ENCODE data around the gene MYOT.

Gene MYOT

DNA sequence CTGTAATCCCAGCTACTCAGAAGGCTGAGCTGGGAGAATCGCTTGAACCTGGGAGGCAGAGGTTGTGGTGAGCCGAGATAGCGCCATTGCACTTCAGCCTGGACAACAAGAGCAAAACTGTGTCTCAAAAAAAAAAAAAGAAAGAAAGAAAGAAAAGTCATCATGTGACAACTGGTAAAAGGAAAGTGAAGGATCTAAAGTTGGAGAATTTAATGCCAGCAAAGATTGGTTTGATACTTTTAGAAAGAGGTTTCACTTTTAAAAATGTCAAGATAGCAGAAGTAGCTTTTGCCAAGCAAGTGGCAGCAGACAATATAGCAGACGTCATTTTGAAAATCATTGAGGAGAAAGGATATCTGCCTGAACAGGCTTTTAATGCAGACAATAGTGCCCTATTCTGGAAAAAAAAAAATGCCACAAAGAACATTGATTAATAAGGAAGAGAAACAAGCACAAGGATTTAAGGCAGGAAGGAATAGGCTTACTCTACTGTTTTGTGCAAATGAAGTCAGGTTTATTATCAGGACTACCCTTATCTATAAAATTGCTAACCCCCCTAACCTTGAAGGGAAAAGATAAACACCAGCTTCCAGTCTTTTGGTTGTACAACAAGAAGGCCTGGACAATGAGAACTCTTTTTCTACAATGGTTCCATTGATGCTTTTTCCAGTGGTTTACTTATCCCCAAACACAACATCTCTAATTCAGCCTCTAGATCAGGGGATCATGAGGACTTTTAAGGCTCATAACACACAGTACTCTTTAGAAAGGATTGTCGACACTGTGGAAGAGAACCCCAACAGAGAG, 33.6 kb downstream of the MYOT start:
- DNase-seq (ENCODE audit: low read depth, low spot score): no peak

DNA sequence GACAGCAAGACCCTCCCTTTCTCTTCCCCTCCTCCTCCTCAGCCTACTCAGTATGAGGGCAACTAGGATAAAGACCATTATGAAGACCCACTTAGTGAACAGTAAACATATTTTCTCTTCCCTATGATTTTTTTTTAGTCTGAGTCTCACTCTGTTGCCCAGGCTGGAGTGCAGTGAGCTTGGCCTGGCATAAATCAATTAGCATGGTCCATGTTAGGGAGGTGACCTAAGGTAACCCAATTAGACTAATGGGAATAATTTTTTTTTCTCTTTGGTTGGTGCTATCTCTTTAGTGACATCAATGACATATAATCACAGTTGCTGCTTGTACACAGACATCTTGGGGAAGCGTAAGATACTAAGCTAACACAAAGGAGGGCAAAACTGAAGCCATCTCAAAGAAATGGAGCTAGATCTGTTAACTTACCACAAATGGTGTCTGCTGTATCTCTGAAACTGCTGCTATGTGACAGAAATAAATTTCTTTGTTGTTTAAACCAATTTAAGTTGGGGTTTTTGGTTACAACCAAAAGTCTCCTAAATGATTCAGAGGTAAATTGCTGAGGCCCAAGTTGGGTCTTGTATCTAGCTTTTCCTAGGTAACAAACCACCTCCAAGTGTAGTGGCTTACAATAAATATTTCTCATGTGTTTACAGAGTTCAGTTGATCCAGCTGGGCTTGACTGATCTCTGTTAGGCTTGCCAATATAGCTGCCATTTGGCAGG, 34.9 kb downstream of the MYOT start:
- DNase-seq (ENCODE audit: low read depth, low spot score): no peak

DNA sequence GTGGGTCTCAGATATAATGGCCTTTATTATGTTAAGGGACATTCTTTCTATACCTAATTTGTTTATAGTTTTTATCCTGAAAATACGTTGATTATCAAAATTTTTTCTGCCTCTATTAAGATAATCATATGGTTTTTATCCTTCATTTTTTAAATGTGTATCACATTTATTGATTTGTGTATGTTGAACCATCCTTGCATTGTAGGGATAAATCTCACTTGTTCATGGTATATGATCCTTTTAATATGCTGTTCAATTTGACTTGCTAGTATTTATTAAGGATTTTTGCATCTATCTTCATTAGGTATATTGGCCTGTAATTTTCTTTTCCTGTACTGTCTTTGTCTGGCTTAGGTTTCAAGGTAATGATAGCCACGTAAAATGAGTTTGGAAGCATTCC, 47.1 kb downstream of the MYOT start:
- DNase-seq (ENCODE audit: low read depth, low spot score): no peak

DNA sequence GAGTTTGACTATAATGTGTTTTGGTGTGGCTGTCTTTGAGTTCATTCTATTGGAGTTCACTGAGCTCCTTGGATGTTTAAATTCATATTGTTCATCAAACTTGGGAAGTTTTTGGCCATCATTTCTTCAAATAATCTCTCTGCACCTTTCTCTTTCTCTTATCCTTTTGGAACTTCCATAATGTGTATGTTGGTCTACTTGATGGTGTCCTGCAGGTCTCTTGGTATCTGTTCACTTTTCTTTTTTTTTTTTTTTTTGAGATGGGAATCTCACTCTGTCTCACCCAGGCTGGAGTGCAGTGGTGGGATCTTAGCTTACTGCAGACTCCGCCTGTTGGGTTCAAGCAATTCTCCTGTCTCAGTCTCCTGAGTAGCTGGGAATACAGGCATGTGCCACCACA, 49.3 kb downstream of the MYOT start:
- DNase-seq (ENCODE audit: low read depth, low spot score): no peak

DNA sequence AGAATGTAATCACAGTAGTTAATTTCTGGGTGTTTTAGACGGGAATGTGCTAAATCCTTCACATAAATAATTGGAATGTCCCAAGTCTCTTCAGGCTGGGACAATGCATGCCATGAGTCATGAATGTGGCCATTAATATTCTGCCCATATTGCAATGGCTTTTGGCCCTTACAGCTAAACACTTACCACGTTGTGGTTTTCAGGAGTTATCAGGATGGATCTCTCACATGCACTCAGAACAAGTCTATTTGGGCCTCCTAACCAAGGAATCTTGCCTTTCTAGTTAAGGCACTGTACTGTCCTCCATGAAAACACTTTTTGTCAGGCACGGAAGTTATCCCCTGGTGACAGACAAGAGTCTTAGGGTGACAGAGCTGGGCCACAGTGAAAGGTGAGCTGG, 54.3 kb downstream of the MYOT start:
- no peak for DNase-seq (ENCODE audit: low read depth, low spot score)

DNA sequence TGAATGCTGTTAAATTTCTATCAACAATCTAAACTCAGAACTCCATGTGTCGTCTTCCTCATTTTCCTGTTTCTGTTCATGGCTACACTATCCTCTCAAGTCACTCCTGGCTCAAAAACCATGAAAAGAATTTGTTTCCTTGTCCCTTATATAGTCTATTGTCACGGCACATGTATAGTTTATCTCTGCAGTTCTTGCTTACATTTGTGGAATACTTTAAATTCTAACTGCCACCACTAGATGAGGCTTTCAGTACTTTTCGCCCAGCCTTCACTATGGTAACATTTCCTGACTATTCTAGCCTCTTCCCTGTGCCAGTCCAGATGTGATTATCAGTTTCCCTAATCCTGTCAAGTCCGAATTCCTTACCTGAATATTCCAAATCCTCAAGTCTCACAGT, 56.2 kb downstream of the MYOT start:
- DNase-seq (ENCODE audit: low read depth, low spot score): no peak

DNA sequence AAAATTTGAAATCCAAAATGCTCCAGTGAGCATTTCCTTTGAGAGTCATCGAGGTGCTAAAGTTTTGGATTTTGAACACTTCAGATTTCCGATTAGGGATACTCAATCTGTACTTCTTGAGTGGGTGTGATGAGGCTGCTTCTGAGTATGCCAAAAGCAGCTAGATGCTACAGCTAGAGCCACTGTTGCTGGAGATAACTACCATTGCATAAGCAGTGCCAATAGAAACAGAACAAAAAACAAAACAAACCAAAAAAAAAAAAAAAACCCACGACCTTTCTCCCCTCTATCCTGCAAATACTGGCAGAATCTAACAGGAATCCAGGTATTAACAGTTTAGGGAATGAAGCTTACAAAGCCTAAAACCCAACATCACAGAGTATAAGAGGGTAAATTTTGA, 65.1 kb downstream of the MYOT start:
- DNase-seq (ENCODE audit: low read depth, low spot score): no peak

DNA sequence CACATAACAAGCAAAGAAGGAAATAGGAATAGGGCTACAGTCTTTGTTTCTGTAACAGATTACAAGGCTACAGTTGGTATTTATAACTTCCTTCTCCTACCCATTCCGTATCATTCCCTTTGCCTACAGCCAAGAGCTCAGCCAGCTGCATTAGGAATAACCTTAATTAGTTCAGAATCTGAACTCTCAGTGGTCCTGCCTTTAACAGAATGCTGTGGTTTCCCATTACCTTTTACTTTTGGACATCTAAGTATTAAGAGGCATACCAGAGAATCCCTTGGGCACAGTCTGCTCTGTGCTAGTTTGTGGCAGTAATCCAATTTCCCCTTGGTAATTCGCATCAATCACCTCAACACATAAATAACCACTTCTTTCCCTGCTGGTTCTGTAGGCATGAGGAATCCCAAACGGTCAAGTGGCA, 65.8 kb downstream of the MYOT start:
- no peak for DNase-seq (ENCODE audit: low read depth, low spot score)

DNA sequence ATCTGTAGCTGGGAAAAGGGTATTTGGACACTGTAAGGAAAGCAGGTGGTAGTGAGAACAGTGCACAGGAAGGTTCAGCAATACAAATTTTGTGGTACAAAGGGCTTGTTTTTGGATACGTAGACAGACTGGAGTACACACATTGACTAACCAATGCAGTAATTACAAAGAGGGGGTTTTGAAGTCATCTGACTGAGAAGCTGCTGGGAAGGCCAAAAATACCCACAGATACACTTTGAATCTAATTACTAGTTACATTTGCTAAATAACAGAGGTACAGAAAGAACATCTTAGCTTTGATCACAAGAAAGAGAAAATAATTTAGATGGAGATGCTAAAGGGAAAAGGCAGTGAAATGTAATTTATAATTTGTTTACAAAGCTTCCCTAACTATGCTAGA, 67.5 kb downstream of the MYOT start:
- DNase-seq (ENCODE audit: low read depth, low spot score): no peak

DNA sequence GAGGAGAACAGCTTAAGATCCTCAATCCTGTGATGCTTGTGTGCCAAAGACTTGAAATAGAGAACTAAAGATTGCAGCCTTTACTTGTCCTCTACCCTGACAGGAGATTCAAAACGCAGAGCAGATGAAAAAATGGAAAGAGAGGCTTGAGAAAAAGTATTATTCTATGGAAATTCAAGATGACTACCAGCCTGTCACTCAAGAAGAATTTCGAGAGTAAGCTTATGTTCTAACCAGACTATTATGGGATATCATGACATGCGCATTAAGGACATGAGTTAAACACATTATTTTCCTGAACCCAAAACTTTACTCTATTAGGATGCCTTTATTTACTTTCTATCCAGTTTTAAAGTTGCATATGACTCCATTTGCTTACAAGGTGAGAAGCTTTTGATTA, 68.0 kb downstream of the MYOT start:
- DNase-seq (ENCODE audit: low read depth, low spot score): no peak

All from brain pericyte (primary cell).